HG03565 (cell line): Measurements from ENCODE around the gene PI4K2A.

Source experiments
- ATAC-seq: cut with Tn5 transposase; IDR thresholded peaks from one replicate; pipeline ENCODE4 v1.9.1; 2021; ENCODE audit warnings: mild to moderate bottlenecking, moderate library complexity; ENCODE audit not compliant: unreplicated experiment

Gene PI4K2A

DNA sequence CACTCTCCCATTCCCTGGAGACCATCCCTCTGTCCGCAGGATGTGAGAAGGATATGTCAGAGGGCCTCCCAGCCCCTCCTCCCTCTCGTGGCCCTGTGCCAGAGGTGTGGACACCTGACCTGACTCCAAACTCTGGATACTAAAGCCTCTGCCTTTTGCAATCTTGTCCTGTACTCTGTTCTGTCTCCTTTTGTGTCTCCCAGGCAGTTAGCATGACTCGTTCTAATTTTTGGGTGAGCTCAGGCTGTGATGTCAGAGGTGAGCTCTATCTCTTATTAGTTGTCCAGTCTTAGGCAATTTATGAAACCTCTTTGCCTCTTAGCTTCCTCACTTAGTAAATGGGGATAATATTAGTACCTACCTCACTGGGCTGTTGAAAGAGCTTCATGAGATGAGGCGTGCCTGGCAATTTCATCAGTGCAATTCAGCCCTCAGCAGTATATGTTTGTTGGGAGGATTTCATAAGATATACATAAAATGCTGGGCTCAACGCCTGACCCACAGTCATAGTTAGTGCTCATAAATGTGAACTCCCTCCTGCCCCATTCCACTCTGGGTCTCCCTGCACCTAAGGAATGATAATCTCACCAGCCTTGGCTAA lies 84.0 kb downstream of the PI4K2A start:
- ATAC-seq: no peak
